ENCODE data around the gene ABHD16A. TPM values are rescaled to one million over a fixed set of nuclear protein-coding genes. Genes with fewer than 3 reads are reported as not detected.

Gene ABHD16A
- total and polyA plus RNA-seq, 2 of the 13 experiments (the other 11 are each of a cell fraction or from before 2014, with no cell fraction given), result 43.5 to 45.4 TPM

DNA sequence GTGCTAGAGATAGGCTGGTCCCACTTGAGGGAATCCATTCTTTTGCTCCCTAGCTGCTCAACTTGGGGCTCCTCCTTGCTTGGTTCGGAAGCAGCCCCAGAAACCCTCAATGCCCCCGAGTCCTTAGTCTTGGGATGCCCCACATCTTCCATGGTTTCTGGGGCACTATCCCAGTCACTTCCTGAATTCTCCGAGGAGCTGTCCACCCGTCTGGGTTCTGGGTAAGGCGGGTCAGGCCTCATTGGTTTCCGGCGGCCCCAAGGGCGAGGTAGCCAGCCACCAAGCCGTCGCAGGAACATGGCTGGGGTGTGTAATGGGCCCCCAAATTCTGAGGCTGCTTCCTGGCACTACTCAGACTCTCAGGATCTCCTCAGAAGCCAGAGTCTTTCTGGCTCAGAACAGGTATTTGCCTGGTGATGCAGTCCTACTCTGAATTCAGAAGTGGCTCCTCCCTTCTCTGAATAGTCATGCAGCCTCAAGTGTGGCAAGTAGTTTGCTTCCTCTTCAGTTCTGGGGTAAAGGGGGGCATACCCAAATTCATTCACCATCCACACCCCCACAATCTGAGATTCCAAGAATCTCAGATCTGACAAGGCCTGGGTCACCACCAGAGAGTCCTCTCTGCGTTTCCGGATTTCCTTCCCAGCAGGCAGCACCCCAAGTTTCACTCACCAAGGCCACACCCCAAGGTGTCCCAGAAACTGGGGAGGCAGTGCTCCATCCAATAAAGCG, 43.3 kb downstream of the ABHD16A start (continued):
- TF ChIP-seq SOX13 (IDR thresholded peaks at IDR 0.05), result no peak
- no peak for TF ChIP-seq SOX13 (CRISPR knock-in tag; conservative IDR thresholded peaks at IDR 0.05 in 1 of 2, IDR thresholded peaks at IDR 0.05 in 1 of 2)
- TF ChIP-seq HHEX (CRISPR knock-in tag; IDR thresholded peaks at IDR 0.05), result no peak
- peak; percentile 73; the same call in 1 of the 2 replicates for TF ChIP-seq ZNF20 (CRISPR knock-in tag; IDR thresholded peaks at IDR 0.05)
- TF ChIP-seq ZFX (CRISPR knock-in tag; IDR thresholded peaks at IDR 0.05; ENCODE audit: low read depth), result no peak
- TF ChIP-seq FOXO1 (CRISPR knock-in tag; IDR thresholded peaks at IDR 0.05), result no peak
- TF ChIP-seq ZNF329 (CRISPR knock-in tag; IDR thresholded peaks at IDR 0.05; ENCODE audit: low read depth), result no peak
- TF ChIP-seq ZNF260 (CRISPR knock-in tag; IDR thresholded peaks at IDR 0.05; ENCODE audit: borderline replicate concordance, low read depth), result no peak
- 0 out of 2 replicates have a peak, but pooled peaks have one; percentile 11 for TF ChIP-seq TSC22D2 (CRISPR knock-in tag; IDR thresholded peaks at IDR 0.05; ENCODE audit: borderline replicate concordance)
- TF ChIP-seq XRCC5 (optimal IDR thresholded peaks at IDR 0.05; ENCODE audit: low read length), result no peak
- no peak for TF ChIP-seq SOX6 (IDR thresholded peaks at IDR 0.05)
- TF ChIP-seq SOX6 (CRISPR knock-in tag; IDR thresholded peaks at IDR 0.05), result no peak; the same call in 1 of the 2 replicates
- TF ChIP-seq ZNF180 (CRISPR knock-in tag; IDR thresholded peaks at IDR 0.05; ENCODE audit: borderline replicate concordance, low read depth), result no peak
- no peak for TF ChIP-seq TOE1 (CRISPR knock-in tag; IDR thresholded peaks at IDR 0.05)
- no peak for TF ChIP-seq ZNF790 (CRISPR knock-in tag; IDR thresholded peaks at IDR 0.05; ENCODE audit: borderline replicate concordance)
- no peak for TF ChIP-seq SP2 (CRISPR knock-in tag; IDR thresholded peaks at IDR 0.05)
- TF ChIP-seq ZNF512B (CRISPR knock-in tag; IDR thresholded peaks at IDR 0.05; ENCODE audit: borderline replicate concordance), result no peak
- TF ChIP-seq ZNF572 (CRISPR knock-in tag; IDR thresholded peaks at IDR 0.05), result no peak
- 0 out of 2 replicates have a peak, but pooled peaks have one; percentile 2 for TF ChIP-seq ZNF691 (CRISPR knock-in tag; IDR thresholded peaks at IDR 0.05; ENCODE audit: borderline replicate concordance, low read depth)
- TF ChIP-seq BRF2 (CRISPR knock-in tag; IDR thresholded peaks at IDR 0.05), result no peak
- TF ChIP-seq ZNF264 (CRISPR knock-in tag; IDR thresholded peaks at IDR 0.05), result no peak
- TF ChIP-seq ZNF883 (CRISPR knock-in tag; IDR thresholded peaks at IDR 0.05; ENCODE audit: not compliant biosample characterization), result no peak
- peak; percentile 50; the same call in 1 of the 2 replicates for TF ChIP-seq ZNF605 (CRISPR knock-in tag; IDR thresholded peaks at IDR 0.05)
- TF ChIP-seq JUND (CRISPR knock-in tag; IDR thresholded peaks at IDR 0.05), result no peak
- peak; percentile 28; the same call in 1 of the 2 replicates for TF ChIP-seq ETV5 (CRISPR knock-in tag; IDR thresholded peaks at IDR 0.05; ENCODE audit: borderline replicate concordance)
- TF ChIP-seq E2F5 (CRISPR knock-in tag; conservative IDR thresholded peaks at IDR 0.05), result no peak
